Testis (tissue), 3 donors: ENCODE data around the gene RASGRF1. TPM values are rescaled to one million over a fixed set of nuclear protein-coding genes. Genes with fewer than 3 reads are reported as not detected.

ENCODE experiments used
- DNase-seq: peaks from one replicate; pipeline ENCODE4 v3.0.0-alpha.2; 2019
- H3K27ac ChIP-seq, 2 donors: fragments of 200-600 bp; sonication (generic); one replicate each; pipeline ENCODE4 v1.5.1; 2019
- H3K27me3 ChIP-seq: fragments of 200-600 bp; sonication (generic); one replicate; pipeline ENCODE4 v1.5.1; 2019
- H3K36me3 ChIP-seq: fragments of 200-600 bp; sonication (generic); one replicate; pipeline ENCODE4 v1.5.1; 2017; ENCODE audit warnings: low read depth; ENCODE audit errors: missing control alignments
- H3K4me1 ChIP-seq: fragments of 200-600 bp; sonication (generic); one replicate; pipeline ENCODE4 v1.5.1; 2019
- H3K4me3 ChIP-seq, 2 donors: fragments of 200-600 bp; sonication (generic); one replicate each; pipeline ENCODE4 v1.5.1; 2017 to 2019
- H3K9me3 ChIP-seq: fragments of 200-600 bp; sonication (generic); one replicate; pipeline ENCODE4 v1.5.1; 2017
- CTCF ChIP-seq, 3 experiments: fragments of 450-650 bp in 2 of 3; fragments of 200-600 bp in 1 of 3; sonication (generic) in 1 of 3; IDR thresholded peaks; one replicate each; pipeline ENCODE4 v1.5.1; 2016 to 2019; ENCODE audit warnings: antibody characterized with exemption in 3 of 3, mild to moderate bottlenecking in 2 of 3, moderate library complexity in 1 of 3
- POLR2A ChIP-seq: fragments of 450-650 bp; IDR thresholded peaks from one replicate; pipeline ENCODE4 v1.6.1; 2017; ENCODE audit warnings: antibody characterized with exemption, mild to moderate bottlenecking, moderate library complexity
- WGBS, 2 donors: methylation state at CpG; one replicate each; pipeline ENCODE4 v1.1.5; 2018; 5-methylcytosine and 5-hydroxymethylcytosine counted together
- intact Hi-C: fragments of 100-400 bp; cut with DNase I; formaldehyde crosslinking; loops from one replicate; pipeline ENCODE4 v1.15.1; 2023; ENCODE audit warnings: low total_unique reads
- polyA plus RNA-seq: library from polyadenylated mRNA; stranded (reverse); fragments of 350-450 nt; fragmentation: Illumina TruSeq; extraction: RNeasy Lipid Tissue Mini Kit (QIAGEN cat#74804); gene quantifications from one replicate; pipeline ENCODE4 v1.2.3, GENCODE V29; 2014; ENCODE audit warnings: low read depth, low replicate concordance; ENCODE audit not compliant: insufficient read depth
- total RNA-seq, 2 donors: library from RNA; depleted of rRNA; stranded (reverse); fragments of >200 nt; gene quantifications; one replicate each; pipeline ENCODE4 v1.2.3, GENCODE V29; 2016

Gene RASGRF1
- total and polyA plus RNA-seq, 3 donors from 2014 or later = 2.6 to 3.3 (median 3.1) TPM

- no peak overlapping the region for H3K4me3 ChIP-seq
- H3K9me3 ChIP-seq = no peaks in the 10 kb centered on the region
- H3K36me3 ChIP-seq = no peaks in the 10 kb centered on the region
- no peak overlapping the region for H3K27ac ChIP-seq
- DNase-seq = no peak
- no peak for TF ChIP-seq POLR2A
- peak in 2 of 3 experiments; percentile 1 to 20 for TF ChIP-seq CTCF (IDR thresholded peaks at IDR 0.05)
- intact Hi-C loops = no loop called here
- no peaks in the 10 kb centered on the region for H3K4me1 ChIP-seq
- H3K27me3 ChIP-seq = no peaks in the 10 kb centered on the region
- 69 to 78% methylated on average over 7 to 11 of the region's 11 CpGs for WGBS, 2 donors
Observed at GRCh38 chr15:79035111-79035601, 55.4 kb downstream of the RASGRF1 start.

- Histone ChIP-seq H3K4me3 (no peak overlapping the region), H3K27ac (no peak overlapping the region), H3K9me3 (no peaks in the 10 kb centered on the region), H3K36me3 (no peaks in the 10 kb centered on the region), H3K27me3 (no peaks in the 10 kb centered on the region), H3K4me1 (no peaks in the 10 kb centered on the region)
- WGBS, 2 donors = 97 to 98% methylated on average over 1 of the region's 1 CpG
- DNase-seq = no peak
- intact Hi-C loops = no loop called here
- TF ChIP-seq CTCF (IDR thresholded peaks at IDR 0.05) (no peak), POLR2A (no peak)
Observed at GRCh38 chr15:79034284-79034683, 56.3 kb downstream of the RASGRF1 start.

- Histone ChIP-seq H3K9me3 (no peaks in the 10 kb centered on the region), H3K27me3 (no peaks in the 10 kb centered on the region), H3K4me3 (no peak overlapping the region), H3K4me1 (no peaks in the 10 kb centered on the region), H3K36me3 (no peaks in the 10 kb centered on the region), H3K27ac (no peak overlapping the region)
- intact Hi-C loops = no loop called here
- 60 to 68% methylated on average over 3 to 6 of the region's 6 CpGs for WGBS, 2 donors
- TF ChIP-seq CTCF (IDR thresholded peaks at IDR 0.05) (no peak), POLR2A (no peak)
- no peak for DNase-seq
Observed at GRCh38 chr15:79032656-79033055, 57.9 kb downstream of the RASGRF1 start.

DNA sequence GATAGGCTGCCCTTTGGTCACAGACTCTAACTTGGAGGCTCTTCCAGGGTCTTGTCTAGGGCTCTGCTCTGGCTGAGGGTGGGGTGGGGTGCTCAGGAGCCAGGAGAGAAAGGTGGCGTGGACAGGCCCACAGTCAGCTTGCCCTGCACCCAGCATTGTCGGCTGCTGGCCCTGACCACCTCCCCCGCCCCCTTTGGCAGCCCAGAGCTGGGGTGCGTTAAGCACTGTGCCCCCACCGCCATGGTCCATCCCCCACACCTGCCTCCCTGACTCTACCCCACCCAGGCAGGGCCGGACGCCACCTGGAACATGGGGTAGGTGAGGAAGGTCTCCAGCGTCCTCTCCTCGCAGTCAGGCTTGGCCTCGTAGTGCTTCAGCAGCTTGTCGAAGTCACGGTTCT lies 58.8 kb downstream of the RASGRF1 start:
- 94 to 97% methylated on average over 5 to 12 of the region's 12 CpGs for WGBS, 2 donors
- intact Hi-C loops = no loop called here
- DNase-seq = no peak

More for the DNA sequence above, 58.8 kb downstream of the RASGRF1 start:
- no peaks in the 10 kb centered on the region for H3K4me1 ChIP-seq
- H3K4me3 ChIP-seq = no peak overlapping the region
- H3K27ac ChIP-seq = no peak overlapping the region
- TF ChIP-seq POLR2A (no peak), CTCF (IDR thresholded peaks at IDR 0.05) (no peak)
- H3K36me3 ChIP-seq = no peaks in the 10 kb centered on the region
- no peaks in the 10 kb centered on the region for H3K9me3 ChIP-seq
- no peaks in the 10 kb centered on the region for H3K27me3 ChIP-seq
